Spleen (tissue), 7 donors: ENCODE measurements around the gene DNAJC15.

Source experiments
- POLR2A ChIP-seq, 3 donors: fragments of 450-650 bp; IDR thresholded peaks; one replicate each; pipeline ENCODE4 v1.5.1; 2017; ENCODE audit warnings: antibody characterized with exemption in 3 of 3, mild to moderate bottlenecking in 1 of 3
- POLR2AphosphoS5 ChIP-seq, 3 donors: sonication (generic); formaldehyde crosslinking; IDR thresholded peaks; one replicate each; pipeline ENCODE4 v1.5.1; 2017; ENCODE audit warnings: antibody characterized with exemption in 3 of 3
- TF ChIP-seq, protein P1 (sequence below), 11 experiments: fragments of 200-600 bp in 7 of 11; fragments of 450-650 bp in 4 of 11; sonication (generic) in 4 of 11; IDR thresholded peaks in 8 of 11; conservative IDR thresholded peaks in 3 of 11; 1 replicate in 7 of 11; 2 replicates in 4 of 11; pipeline versions ENCODE4 v1.4.0 to v1.8.0; 2016 to 2021; ENCODE audit warnings: antibody characterized with exemption in 11 of 11, inconsistent platforms in 4 of 11, mild to moderate bottlenecking in 1 of 11
- donor health status: DM: no; HTN: no; CAD: no; lungs with moderate emphysema.
- donor health status: DM: no; HTN: no; CAD: no.
- donor health status: DM: no; HTN: no; CAD: no.

DNA sequence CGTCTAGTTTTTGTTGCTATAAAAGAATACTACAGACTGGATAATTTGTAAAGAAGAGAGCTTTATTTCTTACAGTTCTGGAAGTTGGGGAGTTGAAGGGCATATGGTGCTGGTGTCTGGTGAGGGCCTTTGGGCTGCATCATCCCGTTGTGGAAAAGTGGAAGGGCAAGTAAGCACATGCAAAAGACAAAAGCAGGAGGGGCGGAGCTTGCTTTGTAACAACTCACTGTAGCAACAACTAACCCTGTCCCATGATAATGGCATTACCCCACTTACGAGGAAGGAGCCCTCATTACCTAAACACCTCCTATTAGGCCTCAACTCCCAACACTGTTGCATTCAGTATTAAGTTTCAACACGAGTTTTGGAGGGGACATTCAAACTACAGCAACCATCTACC, 7.2 kb upstream of the DNAJC15 start:
- TF ChIP-seq, protein P1, sequence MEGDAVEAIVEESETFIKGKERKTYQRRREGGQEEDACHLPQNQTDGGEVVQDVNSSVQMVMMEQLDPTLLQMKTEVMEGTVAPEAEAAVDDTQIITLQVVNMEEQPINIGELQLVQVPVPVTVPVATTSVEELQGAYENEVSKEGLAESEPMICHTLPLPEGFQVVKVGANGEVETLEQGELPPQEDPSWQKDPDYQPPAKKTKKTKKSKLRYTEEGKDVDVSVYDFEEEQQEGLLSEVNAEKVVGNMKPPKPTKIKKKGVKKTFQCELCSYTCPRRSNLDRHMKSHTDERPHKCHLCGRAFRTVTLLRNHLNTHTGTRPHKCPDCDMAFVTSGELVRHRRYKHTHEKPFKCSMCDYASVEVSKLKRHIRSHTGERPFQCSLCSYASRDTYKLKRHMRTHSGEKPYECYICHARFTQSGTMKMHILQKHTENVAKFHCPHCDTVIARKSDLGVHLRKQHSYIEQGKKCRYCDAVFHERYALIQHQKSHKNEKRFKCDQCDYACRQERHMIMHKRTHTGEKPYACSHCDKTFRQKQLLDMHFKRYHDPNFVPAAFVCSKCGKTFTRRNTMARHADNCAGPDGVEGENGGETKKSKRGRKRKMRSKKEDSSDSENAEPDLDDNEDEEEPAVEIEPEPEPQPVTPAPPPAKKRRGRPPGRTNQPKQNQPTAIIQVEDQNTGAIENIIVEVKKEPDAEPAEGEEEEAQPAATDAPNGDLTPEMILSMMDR (IDR thresholded peaks at IDR 0.05 in 8 of 11, conservative IDR thresholded peaks at IDR 0.05 in 3 of 11), result no peak
- no peak for TF ChIP-seq POLR2A (IDR thresholded peaks at IDR 0.05)
- no peak for TF ChIP-seq POLR2AphosphoS5 (IDR thresholded peaks at IDR 0.05)
